ENCODE data around the gene IKZF3.

DNA sequence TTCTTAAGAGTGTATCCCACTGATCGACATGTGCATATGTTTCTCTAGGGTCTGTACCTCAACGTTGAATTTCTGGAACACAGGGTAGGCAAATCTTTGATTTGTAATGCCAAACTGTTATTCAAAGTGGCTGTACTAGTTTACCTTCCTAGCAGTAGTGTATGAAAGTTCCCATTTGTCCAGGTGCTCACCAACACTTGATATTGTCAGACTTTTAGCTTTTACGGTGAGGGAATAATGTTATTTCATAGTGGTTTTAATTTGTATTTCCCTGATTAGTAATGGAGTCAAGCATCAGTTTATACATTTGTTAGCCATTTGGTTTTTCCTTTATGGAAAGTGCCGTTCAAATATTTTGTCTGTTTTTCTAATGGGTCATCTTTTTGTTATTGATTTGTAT is 34.0 kb upstream of the IKZF3 start:
- TF ChIP-seq, protein P1, sequence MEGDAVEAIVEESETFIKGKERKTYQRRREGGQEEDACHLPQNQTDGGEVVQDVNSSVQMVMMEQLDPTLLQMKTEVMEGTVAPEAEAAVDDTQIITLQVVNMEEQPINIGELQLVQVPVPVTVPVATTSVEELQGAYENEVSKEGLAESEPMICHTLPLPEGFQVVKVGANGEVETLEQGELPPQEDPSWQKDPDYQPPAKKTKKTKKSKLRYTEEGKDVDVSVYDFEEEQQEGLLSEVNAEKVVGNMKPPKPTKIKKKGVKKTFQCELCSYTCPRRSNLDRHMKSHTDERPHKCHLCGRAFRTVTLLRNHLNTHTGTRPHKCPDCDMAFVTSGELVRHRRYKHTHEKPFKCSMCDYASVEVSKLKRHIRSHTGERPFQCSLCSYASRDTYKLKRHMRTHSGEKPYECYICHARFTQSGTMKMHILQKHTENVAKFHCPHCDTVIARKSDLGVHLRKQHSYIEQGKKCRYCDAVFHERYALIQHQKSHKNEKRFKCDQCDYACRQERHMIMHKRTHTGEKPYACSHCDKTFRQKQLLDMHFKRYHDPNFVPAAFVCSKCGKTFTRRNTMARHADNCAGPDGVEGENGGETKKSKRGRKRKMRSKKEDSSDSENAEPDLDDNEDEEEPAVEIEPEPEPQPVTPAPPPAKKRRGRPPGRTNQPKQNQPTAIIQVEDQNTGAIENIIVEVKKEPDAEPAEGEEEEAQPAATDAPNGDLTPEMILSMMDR (optimal IDR thresholded peaks at IDR 0.05 in 1 of 3, IDR thresholded peaks at IDR 0.05 in 1 of 3, conservative IDR thresholded peaks at IDR 0.05 in 1 of 3; ENCODE audit: extremely low read depth in 1 of 3, insufficient read depth in 2 of 3, low read length in 3 of 3), result no peak
- no peak for TF ChIP-seq EZH2 (IDR thresholded peaks at IDR 0.05; ENCODE audit: low read length)

All from keratinocyte (primary cell).